IgD-negative memory B cell (primary cell): ENCODE results near the gene ZNF513. TPM values are rescaled to one million over a fixed set of nuclear protein-coding genes. Genes with fewer than 3 reads are reported as not detected.
"Not testable (repeated sequence)": the region's sequence is repeated elsewhere in the genome, so short reads cannot be mapped to it uniquely, and the experiment has no call there.

Experiments used
- H3K27ac Mint-ChIP-seq, 3 donors: one replicate each; pipeline ENCODE4 v1.8.0; 2020 to 2022; ENCODE audit warnings: mild to moderate bottlenecking in 3 of 3, mixed read lengths in 3 of 3, moderate library complexity in 1 of 3
- H3K27me3 Mint-ChIP-seq: one replicate; pipeline ENCODE4 v1.8.0; 2021; ENCODE audit warnings: mixed read lengths
- H3K36me3 Mint-ChIP-seq: one replicate; pipeline ENCODE4 v1.8.0; 2020; ENCODE audit warnings: mild to moderate bottlenecking, mixed read lengths
- H3K4me1 Mint-ChIP-seq, 3 donors: one replicate each; pipeline ENCODE4 v1.8.0; 2020 to 2022; ENCODE audit warnings: mixed read lengths in 3 of 3, mild to moderate bottlenecking in 1 of 3
- H3K4me3 Mint-ChIP-seq, 4 donors: one replicate each; pipeline ENCODE4 v1.8.0; 2020 to 2022; ENCODE audit warnings: mild to moderate bottlenecking in 4 of 4, mixed read lengths in 4 of 4, moderate library complexity in 3 of 4
- H3K9me3 Mint-ChIP-seq, 3 donors: one replicate each; pipeline ENCODE4 v1.8.0; 2020 to 2021; ENCODE audit warnings: mixed read lengths in 3 of 3, mild to moderate bottlenecking in 1 of 3
- polyA plus RNA-seq: library from polyadenylated mRNA; unstranded; fragments of 300-500 nt; fragmentation: Illumina TruSeq; gene quantifications from one replicate; pipeline ENCODE4 v1.2.3, GENCODE V29; 2021

The ZNF513 gene, protein sequence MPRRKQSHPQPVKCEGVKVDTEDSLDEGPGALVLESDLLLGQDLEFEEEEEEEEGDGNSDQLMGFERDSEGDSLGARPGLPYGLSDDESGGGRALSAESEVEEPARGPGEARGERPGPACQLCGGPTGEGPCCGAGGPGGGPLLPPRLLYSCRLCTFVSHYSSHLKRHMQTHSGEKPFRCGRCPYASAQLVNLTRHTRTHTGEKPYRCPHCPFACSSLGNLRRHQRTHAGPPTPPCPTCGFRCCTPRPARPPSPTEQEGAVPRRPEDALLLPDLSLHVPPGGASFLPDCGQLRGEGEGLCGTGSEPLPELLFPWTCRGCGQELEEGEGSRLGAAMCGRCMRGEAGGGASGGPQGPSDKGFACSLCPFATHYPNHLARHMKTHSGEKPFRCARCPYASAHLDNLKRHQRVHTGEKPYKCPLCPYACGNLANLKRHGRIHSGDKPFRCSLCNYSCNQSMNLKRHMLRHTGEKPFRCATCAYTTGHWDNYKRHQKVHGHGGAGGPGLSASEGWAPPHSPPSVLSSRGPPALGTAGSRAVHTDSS
- 4.8 TPM for polyA plus RNA-seq

DNA sequence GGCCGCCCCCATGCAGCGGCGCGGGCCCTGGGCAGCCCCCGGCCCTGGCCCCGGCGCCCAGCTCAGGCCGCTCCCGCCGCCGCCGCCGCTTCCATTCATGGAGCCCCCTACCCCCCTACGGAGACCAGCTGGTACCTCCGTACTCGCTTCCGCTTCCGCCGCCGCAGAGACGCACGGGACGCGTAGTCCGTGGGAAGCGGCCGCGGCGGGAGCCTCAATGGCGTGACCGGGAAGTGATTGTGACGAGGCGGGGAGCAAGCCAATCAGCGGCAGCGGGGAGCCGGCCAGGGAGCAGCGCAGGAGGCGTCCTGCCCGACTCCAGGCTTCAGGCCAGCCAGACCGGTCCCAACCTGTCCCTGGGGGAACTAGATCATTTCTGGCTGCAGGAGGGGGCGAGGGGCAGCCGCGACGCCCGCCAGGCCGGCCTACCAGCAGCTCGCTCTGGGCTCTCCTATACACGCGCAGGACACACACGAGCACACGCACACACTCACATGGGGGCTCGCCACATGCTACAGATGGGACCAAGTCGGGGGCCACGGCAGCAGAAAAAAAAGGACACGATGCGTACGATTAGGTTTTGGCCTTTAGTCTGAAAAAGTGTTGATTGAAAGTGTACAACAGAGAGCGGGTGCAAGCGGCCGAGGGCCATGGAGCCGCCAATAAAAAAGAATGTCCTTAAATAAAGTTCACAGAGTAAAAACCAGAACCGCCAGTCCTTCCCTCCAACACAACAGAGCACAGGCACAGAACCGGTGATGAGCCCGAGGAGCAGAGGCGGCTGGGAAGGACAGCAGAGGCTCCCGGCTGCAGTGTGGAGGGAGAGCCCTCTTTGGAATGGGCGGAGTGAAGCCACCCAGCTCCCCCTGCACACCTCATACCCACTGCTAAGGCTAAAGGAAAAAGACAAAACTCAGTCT lies at the start of gene ZNF513:
TSS of gene ZNF513 (minus strand) at position 109 of the 920 bp plus-strand sequence. CDS start 208 bp downstream, outside the sequence.
- Mint-ChIP-seq H3K4me1 (peaks cover 9 to 23% (median 18%) of the 10 kb centered on the region in 3 donors), H3K27ac (peak within 1 kb of the TSS; percentile 91 to 96 (median 93)), H3K4me3 (peak within 1 kb of the TSS; percentile 79 to 97 (median 88)), H3K27me3 (no peaks in the 10 kb centered on the region), H3K36me3 (peaks cover 2% of the 10 kb centered on the region), H3K9me3 (no peaks in the 10 kb centered on the region)

DNA sequence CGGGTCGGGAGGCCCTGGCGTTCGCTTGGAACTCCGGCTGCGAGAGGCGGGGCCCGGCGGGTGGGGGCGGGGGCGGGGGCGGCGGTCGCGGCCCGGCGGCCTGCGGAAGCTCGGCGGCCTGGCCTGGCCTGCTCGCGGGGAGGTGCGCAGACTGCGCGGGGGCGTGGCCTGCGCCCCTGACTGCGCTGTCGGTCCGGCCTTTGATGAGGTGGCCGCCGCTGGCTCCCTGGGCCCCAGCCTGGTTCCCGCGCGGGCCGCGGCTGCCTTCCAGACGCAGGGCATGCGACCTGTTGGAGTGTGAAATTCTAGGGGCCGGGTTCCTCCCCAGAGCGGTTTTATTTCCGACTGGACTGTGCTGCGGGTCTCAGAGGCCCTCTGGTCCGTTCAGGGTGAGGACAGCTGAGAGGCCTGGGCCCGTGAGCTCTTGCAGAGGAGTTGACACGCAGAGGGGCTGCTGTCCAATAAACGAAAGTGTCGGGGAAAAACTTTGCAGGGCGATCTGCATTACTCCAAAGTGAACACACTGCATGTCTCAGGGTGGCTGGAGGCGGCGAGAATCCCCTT lies 48.5 kb upstream of the ZNF513 start:
- Mint-ChIP-seq H3K27ac (peak overlapping the region; percentile 89 to 99 (median 92)), H3K9me3 (no peaks in the 10 kb centered on the region)

DNA sequence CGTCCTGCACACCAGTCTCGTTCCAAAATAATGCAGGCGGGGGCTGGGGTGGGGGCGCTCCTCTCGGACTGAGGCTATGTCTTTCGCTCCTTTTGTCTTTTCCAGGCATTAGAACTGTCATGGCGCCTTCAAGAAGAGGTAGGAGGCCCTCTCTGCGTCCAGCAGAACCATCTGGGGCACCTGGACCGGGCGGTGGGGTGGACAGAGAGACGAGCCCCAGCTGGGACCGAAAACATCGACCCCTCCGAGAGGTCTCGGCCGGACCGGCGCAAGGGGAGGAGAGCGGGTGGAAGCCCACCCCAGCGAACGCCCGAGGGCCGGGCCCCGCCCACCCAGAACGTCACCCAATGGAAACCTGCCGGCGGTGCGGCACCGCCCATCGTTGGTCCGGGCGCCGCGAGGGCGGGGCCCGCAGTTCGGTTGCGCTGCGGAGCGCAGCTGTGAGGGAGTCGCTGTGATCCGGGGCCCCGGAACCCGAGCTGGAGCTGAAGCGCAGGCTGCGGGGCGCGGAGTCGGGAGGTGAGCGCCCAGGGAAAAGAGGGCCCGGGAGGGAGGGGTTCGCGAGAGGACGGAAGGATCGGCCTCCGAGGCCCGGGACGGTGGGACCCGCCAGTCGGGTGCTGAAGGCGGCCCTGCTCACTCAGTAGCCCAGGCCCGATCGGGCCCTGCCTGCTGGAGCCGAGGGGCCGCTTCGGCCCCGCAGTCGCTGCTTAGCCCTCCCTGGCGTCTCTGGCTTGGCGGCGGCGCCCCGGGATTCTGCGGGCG lies 47.9 kb upstream of the ZNF513 start, which contains the start of gene NRBP1:
TSS of gene NRBP1 (plus strand) at position 419 of the 765 bp plus-strand sequence. CDS start 4,643 bp downstream, outside the sequence.
- Mint-ChIP-seq H3K36me3 (peaks cover 2% of the 10 kb centered on the region), H3K27ac (peak within 1 kb of the TSS; percentile 92 to 99 (median 93)), H3K27me3 (no peaks in the 10 kb centered on the region), H3K4me1 (peaks cover 24 to 27% (median 25%) of the 10 kb centered on the region in 3 donors), H3K4me3 (peak within 1 kb of the TSS; percentile 94 to 100 (median 98)), H3K9me3 (no peaks in the 10 kb centered on the region)

More for the DNA sequence above, 48.5 kb upstream of the ZNF513 start:
- H3K4me1 Mint-ChIP-seq: peaks cover 24 to 31% (median 30%) of the 10 kb centered on the region in 3 donors
- no peaks in the 10 kb centered on the region for H3K27me3 Mint-ChIP-seq
- H3K4me3 Mint-ChIP-seq: peak overlapping the region; percentile 94 to 100 (median 98)
- H3K36me3 Mint-ChIP-seq: peaks cover 2% of the 10 kb centered on the region

DNA sequence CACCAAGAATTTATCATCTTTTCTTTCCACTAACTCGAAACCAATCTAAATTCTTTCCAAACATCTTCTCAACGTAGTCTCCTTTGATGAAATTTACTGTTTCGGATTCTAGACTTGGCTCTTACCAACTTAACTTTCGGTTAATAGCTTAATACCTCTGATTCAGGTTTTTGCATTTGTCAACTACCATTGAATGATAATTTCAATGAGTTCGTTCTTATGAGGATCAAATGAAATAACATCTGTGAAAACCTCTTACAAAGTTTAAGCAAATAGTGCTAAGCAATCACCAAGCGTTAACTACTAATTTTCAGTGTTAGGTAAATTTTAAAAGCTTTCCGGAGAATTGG lies 47.3 kb upstream of the ZNF513 start:
- no peaks in the 10 kb centered on the region for H3K36me3 Mint-ChIP-seq
- H3K4me3 Mint-ChIP-seq: peak overlapping the region; percentile 94 to 100 (median 98)
- H3K4me1 Mint-ChIP-seq: peaks cover 21 to 25% (median 24%) of the 10 kb centered on the region in 3 donors
- no peaks in the 10 kb centered on the region for H3K27me3 Mint-ChIP-seq
- H3K27ac Mint-ChIP-seq: peak overlapping the region; percentile 91 to 99 (median 93)
- H3K9me3 Mint-ChIP-seq: no peaks in the 10 kb centered on the region

DNA sequence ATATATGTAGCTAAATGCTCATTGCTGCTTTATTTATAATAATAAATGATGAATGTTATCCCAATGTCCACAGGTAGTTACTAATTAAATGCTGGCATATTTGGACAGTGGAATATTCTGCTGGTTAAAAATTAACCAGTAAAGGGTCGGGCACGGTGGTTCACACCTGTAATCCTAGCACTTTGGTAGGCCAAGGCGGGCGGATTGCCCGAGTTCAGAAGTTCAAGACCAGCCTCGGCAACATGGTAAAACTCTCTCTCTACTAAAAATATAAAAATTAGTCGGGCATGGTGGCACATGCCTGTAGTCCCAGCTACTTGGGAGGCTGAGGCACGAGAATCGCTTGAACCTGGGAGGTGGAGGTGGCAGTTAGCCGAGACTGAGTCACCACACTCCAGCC lies 44.5 kb upstream of the ZNF513 start:
- H3K27me3 Mint-ChIP-seq, H3K36me3 Mint-ChIP-seq, H3K4me3 Mint-ChIP-seq, H3K9me3 Mint-ChIP-seq, H3K27ac Mint-ChIP-seq: not testable (repeated sequence)
- peaks cover 13 to 15% (median 14%) of the 10 kb centered on the region in 3 donors for H3K4me1 Mint-ChIP-seq

DNA sequence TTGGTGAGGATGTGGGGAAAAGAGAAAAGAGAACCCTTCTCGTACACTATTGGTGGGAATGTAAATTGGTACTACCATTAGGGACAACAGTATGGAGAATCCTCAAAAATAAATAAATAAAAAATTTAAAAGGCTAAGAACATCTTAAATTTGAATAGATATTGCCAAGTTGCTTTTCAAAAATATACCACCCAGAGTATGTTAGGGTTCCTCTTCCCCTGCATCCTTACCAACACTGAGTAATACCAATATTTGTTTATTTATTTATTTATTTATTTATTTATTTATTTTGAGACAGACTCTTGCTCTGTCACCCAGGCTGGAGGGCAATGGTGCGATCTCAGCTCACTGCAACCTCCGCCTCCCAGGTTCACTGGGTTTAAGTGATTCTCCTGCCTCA lies 42.4 kb upstream of the ZNF513 start:
- no peak overlapping the region for H3K27ac Mint-ChIP-seq

DNA sequence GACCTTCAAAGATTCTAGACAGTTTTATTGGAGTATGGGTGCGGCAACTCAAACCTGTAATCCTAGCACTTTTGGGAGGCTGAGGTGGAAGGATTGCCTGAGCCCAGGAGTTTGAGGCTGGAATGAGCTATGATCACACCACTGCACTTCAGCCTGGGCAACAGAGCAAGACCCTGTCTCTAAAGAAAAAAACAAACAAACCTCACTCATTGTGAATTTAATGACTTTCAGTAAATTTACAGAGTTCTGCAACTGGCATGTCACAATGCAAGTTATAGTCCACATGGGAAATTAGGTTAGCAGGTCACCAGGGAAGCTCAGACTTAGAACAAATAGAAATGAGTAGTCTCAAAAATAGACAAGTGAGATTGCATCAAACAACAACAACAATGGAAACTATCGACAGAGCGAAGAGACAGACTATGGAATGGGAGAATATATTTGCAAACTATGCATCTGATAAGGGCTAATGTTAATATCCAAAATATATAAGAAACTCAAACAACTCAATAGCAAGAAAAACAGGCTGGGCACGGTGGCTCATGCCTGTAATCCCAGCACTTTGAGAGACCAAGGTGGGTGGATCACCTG lies 41.2 kb upstream of the ZNF513 start:
- Mint-ChIP-seq H3K9me3 (no peaks in the 10 kb centered on the region), H3K27ac (no peak overlapping the region), H3K36me3 (peaks cover 2% of the 10 kb centered on the region), H3K4me3 (no peak overlapping the region), H3K27me3 (peaks cover 3% of the 10 kb centered on the region), H3K4me1 (no peaks in the 10 kb centered on the region)

More for the DNA sequence above, 42.4 kb upstream of the ZNF513 start:
- Mint-ChIP-seq H3K9me3 (no peaks in the 10 kb centered on the region), H3K27me3 (no peaks in the 10 kb centered on the region), H3K36me3 (peaks cover 2% of the 10 kb centered on the region), H3K4me3 (no peak overlapping the region), H3K4me1 (peaks cover 4 to 5% (median 4%) of the 10 kb centered on the region in 3 donors)

DNA sequence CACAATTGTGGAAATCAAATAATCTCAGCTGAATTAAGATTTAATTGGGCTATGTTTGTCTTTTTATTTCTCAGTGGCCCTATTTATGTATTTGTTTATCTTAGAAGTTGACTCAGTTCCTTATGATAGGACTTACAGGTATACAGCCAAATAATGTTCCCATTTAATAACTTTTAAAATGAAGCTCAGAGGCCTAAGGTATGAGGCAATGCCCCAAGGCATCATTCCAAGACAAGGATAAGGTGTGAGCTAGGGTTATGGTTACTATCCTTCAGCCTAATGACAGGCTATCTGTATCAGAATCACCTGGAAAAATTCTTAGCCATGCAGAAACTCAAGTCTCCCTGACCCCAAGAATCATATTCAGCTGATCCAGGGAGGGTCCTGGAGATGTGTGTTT lies 40.5 kb upstream of the ZNF513 start:
- H3K36me3 Mint-ChIP-seq: peaks cover 2% of the 10 kb centered on the region
- no peak overlapping the region for H3K4me3 Mint-ChIP-seq
- H3K9me3 Mint-ChIP-seq: no peaks in the 10 kb centered on the region
- H3K27me3 Mint-ChIP-seq: peaks cover 3% of the 10 kb centered on the region
- H3K4me1 Mint-ChIP-seq: no peaks in the 10 kb centered on the region
- no peak overlapping the region for H3K27ac Mint-ChIP-seq

DNA sequence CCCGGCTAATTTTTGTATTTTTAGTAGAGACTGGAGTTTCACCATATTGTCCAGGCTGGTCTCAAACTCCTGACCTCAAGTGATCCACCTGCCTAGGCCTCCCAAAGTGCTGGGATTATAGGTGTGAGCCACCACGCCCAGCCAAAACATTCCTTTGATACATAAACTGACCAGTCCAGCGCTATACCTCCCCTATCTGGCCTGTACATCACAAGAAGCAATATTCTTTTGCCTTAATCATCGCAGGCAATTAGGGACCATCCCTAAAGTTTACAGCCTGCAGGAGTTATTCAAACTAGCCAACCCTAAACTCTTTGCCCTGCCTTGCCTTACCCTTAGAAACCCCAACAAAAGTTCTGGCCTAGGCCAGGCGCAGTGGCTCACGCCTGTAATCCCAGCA lies 35.6 kb upstream of the ZNF513 start:
- Mint-ChIP-seq H3K4me3 (no peak overlapping the region), H3K36me3 (no peaks in the 10 kb centered on the region), H3K9me3 (no peaks in the 10 kb centered on the region), H3K4me1 (peaks cover 0 to 4% (median 1%) of the 10 kb centered on the region in 3 donors), H3K27ac (peak overlapping the region in 1 of 3 donors; percentile 28), H3K27me3 (peaks cover 5% of the 10 kb centered on the region)

DNA sequence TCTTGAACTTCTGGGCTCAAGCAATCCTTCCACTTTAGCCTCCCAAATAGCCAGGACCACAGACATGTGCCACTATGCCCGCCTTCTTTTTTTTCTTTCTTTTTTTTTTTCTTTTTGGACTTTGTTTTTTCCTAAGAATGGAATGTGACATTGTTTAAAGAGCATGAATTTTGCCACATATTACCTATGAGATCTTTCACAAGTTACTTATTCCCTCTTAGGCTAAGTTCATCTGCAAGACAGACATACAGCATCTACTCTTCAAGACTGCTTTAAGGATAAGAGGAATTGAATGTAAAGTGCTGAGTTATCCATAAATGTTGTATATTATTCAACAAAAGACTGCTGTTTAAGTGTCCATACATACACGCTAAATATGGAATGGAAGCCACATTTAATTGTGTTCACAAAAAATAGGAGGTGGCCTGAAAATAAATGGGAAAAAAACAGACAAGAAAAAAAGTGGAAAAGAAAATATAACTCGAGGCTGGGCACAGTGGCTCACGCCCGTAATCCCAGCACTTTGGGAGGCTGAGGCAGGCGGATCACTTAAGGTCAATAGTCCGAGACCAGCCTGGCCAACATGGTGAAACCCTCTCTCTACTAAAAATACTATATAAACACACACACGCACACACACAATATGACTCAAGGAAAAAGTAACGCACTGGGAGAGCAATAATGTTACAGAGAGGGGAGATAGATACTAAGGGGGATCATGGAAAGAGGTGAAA lies 32.1 kb upstream of the ZNF513 start:
- H3K4me1 Mint-ChIP-seq: peaks cover 10 to 18% (median 13%) of the 10 kb centered on the region in 3 donors
- peaks cover 5% of the 10 kb centered on the region for H3K27me3 Mint-ChIP-seq
- no peaks in the 10 kb centered on the region for H3K36me3 Mint-ChIP-seq
- H3K27ac Mint-ChIP-seq: no peak overlapping the region
- peak overlapping the region in 1 of 4 donors; percentile 55 for H3K4me3 Mint-ChIP-seq
- peaks cover 0 to 1% (median 0%) of the 10 kb centered on the region in 3 donors for H3K9me3 Mint-ChIP-seq

DNA sequence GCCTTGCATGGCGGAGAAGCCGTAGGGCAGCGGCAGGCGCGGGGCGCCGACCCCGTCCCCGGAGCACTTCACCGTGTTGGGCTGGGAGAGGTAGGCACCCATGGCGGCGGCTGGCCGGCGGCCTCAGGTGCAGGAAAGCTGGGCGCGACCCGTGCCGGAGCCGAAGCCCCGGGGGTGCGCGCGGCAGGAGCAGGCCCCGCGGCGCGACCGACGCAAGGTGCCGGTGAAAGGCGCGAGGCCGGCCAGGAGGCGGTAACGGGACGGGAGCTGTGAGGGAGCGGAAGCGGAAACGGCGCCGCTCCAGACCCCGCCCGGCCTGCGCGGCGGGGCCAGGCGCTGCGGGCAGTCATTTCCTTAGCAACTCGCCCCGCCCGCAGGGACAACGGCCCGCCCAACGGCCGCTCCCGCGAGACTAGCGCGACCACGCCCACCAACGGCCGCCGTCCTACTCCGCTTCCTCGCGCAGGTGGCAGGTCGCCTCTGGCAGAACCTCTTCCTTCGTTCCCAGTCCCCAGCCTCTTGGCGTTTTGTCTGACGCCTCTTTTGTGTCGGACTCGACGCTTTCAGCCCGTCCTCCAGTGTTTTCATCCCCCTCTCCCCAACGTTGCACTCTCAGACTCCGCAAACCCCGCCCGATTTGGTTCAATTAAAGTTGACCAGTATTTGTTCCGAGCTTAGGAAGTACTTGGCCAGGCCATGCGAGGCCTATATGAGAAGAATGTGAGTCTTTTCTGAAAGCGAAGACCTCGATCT lies 29.0 kb upstream of the ZNF513 start, which contains the start of gene PPM1G:
TSS of gene PPM1G (minus strand) at position 271 of the 753 bp plus-strand sequence. CDS start at position 102, 169 bp downstream.
- Mint-ChIP-seq H3K4me3 (peak within 1 kb of the TSS; percentile 88 to 96 (median 95)), H3K4me1 (peaks cover 18 to 23% (median 22%) of the 10 kb centered on the region in 3 donors), H3K27ac (peak within 1 kb of the TSS; percentile 94 to 95 (median 94)), H3K9me3 (peaks cover 0 to 1% (median 0%) of the 10 kb centered on the region in 3 donors), H3K27me3 (peaks cover 2% of the 10 kb centered on the region), H3K36me3 (no peaks in the 10 kb centered on the region)

DNA sequence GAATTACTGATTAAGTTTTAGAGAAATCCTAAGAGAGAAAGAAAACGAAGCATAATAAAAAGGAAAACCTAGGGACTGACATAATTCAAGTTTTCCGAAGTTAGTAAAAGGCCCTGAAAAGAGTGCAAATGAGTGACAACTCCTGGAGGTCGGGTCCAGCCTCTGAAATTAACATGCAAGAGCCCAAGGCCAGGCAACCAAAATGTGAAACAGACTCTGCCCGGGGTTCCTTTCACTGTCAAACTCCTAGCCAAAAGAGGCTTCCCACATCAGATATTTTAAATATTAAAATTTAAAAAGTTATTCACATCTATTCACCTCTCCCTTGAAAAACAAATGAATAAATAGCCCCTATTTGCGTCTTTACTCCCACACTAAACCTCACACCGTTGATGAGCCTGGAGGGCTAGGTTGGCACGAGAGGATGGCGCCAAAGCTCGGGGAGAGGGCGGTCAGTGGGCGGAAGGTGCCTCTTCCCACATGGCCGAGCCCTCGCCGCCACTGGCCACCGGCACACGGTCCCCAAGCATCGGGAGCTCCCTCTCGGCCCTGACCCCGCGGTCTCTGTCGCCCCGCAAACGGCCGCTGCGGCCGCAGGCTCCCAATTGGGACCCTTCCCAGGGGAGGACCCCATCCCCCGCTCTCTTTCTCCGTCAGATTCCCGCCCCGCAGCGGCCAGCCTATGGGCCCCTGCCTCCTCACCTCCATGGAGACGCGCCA lies 28.2 kb upstream of the ZNF513 start:
- Mint-ChIP-seq H3K27ac (peak overlapping the region in 1 of 3 donors; percentile 83), H3K9me3 (peaks cover 0 to 1% (median 0%) of the 10 kb centered on the region in 3 donors), H3K36me3 (no peaks in the 10 kb centered on the region), H3K27me3 (peaks cover 2% of the 10 kb centered on the region), H3K4me1 (peaks cover 18 to 25% (median 23%) of the 10 kb centered on the region in 3 donors), H3K4me3 (peak overlapping the region; percentile 88 to 96 (median 94))
